ENCODE data around the gene CREB1.
"Not testable (repeated sequence)": the region's sequence is repeated elsewhere in the genome, so short reads cannot be mapped to it uniquely, and the experiment has no call there.

CREB1 gene

DNA sequence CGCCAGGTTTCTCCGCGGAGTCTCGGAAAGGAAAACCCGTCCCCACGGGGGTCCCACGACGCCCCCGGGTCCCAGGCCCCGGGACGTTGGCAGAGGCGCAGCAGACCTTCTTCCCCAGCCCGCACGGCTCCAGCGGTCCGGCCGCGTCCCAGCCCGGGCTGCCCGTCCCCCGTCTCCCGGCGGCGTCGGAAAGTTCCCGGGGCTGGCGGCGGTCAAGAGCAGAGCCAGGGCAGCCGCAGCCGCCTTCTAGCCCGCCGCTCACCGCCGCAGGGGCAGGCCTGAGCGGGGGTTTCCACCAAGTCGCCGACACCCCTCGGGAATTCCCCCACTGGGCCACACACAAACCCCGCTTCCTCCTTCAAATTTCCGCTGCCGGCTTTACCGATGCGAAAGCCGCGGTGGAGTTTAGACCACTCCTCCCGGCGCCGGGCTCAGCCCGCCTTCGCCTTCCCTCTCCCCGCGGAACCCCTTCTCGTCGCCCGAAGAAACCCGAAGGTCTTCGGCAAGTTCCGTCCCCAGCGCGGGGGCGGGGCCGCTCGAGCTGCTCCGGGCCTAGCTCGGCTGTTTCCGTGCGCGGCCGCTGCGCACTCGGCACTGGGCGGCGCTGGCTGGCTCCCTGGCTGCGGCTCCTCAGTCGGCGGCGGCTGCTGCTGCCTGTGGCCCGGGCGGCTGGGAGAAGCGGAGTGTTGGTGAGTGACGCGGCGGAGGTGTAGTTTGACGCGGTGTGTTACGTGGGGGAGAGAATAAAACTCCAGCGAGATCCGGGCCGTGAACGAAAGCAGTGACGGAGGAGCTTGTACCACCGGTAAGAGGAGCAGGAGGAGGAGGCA, at the start of gene CREB1:
Gene CREB1 (plus strand): TSS at position 633 of the 830 bp plus-strand sequence. CDS start 25,674 bp downstream, outside the sequence.
- peak; percentile 98 for DNase-seq

DNA sequence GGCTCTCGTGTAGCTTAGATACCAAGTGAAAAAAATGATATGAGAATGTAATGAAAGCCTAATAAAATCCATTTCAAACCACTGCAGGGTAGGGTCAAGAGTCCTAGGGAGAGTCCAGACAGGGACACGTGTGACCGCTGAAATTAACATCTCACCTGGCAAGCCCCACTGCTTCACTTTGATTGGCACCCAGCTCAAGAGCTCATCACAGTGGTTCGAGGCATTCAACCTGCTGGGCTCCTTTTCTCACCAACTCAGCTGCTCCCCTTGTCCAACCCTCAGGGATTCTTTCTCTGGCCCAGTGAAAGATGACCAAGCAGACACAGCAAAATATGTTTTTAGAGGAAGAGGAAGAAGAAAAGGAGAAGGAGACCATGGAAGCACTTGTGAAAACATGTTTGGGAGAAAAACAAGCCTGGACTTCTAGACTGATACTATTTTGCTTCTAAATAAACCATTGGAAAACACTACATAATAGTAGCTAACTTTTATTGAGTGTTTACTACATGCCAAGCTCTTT, 49.2 kb upstream of the CREB1 start:
- DNase-seq = no peak

DNA sequence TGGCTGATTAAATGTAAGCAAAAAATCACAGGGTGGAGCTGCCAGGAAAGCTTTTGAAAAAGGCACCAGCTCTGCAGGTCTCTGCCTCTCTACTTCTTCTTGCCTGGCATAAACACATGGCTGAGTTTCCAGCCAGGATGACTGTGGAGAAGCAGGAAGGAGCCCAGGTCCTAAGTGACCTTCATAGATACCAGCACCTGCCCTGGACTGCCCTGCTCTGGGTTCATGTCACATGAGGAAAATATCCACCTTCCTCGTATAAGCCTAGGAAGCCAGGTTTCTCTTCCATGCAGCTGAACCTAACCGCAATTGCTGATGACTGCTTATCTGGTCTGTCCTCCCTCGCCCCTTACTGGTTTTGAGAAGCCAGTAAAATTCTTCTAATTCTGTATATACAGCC, 47.8 kb upstream of the CREB1 start:
- no peak for DNase-seq

DNA sequence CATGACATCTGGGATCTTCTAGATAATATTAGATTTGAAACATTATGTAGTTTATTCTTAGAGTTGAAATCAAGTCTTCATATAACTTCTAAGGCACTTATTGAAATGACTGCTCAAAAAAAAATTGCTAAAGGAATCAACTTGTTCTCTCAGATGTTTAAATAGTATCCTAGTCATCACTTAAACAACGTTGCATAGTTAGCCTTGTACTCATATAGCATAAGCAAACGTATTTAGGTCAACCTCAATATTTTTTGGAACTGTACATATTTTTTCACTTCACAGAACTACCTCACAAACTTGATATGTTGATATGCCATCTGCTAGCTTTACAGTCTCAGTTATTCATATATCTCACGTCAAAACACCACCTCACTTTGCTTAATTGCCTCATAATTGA, 47.1 kb upstream of the CREB1 start:
- DNase-seq = no peak

DNA sequence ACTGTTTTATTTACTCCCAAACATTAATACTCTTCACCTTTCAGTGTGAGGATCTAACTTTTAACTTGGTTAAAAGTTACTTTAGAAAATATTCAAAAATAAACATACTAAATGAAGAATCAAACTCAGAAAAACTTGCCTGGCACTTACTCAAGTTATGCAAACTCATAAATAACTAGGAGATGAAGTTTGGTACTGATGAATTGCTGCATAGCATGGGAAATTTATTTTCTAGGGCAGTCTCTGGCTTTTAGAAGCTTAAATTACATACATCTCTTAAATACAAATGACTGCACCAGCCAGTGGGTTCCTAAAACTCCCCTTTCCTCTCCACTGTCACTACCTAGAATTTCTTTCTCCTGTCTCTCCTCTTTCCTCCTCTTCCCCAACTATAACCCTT, 46.7 kb upstream of the CREB1 start:
- DNase-seq = no peak

DNA sequence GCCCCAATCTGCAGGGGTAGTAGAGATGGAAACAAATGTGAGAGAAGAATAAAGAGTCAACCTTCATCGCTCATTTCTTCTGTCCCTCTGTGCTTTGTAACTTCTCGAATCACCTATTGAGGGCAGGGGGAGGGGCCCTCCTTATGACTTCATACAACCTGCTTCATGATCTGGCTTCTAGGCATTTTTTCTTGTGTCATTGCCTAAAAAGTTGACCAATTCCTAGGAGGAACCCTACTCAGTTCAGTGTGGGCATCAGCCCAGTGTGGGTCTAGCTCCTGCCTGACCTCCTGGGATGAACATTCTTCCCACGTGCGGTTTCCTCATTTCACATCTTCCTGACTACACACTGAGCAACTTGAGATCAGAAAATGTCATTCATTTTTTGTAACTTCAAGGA, 46.3 kb upstream of the CREB1 start:
- no peak for DNase-seq

DNA sequence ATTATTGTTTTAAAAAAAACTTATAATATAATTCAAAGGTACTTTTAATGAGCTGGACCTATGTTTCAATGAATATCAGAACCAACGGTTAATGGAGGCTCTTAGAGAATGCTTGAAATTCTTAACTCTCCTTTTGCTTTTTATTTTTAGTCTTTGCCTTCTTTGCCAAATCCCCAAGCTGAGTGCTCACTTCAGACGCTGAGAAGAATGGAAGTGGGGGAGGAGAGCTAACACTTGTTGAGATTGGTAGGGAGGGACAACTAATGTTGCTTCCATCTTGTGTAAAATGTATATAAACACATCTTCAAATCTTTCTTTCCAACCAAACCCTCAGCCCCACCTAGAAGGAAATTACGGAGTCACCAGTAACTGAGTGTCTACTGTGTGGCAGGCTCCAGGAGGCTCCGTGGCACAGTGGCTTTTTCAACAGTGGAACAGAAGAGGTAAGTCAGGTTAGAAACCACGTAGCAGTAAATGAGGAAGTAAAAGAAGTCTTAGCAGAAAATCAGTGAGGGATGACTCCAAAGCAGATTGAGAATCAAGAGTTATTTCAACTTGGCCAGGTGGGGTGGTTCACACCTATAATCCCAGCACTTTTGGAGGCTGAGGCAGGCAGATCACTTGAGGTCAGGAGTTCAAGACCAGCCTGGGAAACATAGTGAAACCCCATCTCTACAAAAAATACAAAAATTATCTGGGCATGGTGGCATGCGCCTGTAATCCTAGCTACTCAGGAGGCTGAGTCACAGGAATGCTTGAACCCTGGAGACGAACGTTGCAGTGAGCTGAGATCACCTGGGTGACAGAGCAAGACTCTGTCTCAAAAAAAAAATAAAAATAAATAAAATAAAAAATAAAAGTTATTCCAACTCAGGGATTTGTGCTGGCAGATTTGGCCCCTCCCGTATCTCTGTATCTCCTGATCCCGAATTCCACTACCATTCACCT, 45.0 kb upstream of the CREB1 start:
- no peak for DNase-seq

DNA sequence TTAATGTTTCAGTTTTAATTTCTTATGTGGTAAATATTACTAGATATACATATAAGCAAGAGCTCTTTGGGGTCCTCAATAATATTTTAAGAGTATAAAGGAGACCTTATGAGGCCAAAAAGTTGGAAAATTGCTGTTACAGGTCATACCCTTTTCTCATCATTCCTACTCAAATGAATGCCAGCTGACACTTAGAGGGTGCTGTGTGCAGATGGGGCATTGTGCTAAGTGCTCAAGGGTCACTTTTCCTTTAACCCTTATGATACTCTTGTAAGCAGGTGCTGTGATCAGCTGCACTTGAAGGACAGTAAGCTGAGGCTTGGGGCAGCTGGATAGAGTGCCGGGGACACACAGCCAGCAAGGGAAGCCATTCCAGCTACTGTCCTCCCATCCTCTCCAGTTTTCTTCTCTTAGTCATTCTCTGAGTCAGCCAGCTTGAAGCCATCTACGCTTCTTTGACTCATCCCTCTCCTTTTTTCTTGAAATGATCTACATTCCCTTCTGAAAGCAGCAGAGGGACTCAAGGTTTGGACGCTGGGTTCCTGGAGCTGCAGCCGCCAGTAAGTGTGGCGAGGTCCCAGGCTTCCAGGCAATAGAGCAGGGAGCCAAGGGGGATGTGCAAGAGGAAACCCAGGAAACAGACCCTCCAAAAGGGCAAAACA, 42.0 kb upstream of the CREB1 start:
- no peak for DNase-seq

DNA sequence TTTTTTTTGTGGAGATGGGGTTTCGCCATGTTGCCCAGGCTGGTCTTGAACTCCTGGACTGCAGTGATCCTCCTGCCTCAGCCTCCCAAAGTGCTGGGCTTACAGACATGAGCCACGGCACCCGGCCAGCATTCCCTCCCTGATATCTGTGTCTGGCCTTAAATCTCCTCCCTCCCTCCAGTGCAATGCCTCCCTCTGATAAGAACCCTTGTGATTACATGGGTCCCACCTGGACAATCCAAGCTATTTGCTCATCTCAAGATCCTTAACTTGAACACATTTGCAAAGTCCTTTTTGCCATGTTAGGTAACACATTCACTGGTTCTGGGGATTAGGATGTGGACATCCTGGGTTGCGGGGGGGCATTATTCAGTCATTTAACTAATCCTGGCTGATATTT, 40.5 kb upstream of the CREB1 start:
- DNase-seq = no peak

DNA sequence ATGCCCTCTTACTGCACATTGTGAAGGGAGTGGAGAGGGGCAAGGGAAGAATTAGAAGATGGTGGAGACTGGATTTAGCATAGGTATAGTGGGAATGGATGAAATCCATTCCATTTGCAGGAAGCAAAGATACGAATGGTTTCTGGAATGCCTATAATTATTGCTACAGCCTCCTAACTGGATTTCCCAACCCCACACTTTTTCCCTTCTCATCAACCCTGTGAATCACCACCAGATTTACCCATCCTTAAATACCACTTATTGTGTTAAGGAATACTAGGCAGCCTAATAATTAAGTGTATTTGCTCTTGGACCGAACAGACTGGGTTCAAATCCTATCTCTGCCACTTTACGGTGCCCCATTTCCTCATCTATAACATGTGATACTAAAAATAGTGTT, 39.3 kb upstream of the CREB1 start:
- DNase-seq = no peak

DNA sequence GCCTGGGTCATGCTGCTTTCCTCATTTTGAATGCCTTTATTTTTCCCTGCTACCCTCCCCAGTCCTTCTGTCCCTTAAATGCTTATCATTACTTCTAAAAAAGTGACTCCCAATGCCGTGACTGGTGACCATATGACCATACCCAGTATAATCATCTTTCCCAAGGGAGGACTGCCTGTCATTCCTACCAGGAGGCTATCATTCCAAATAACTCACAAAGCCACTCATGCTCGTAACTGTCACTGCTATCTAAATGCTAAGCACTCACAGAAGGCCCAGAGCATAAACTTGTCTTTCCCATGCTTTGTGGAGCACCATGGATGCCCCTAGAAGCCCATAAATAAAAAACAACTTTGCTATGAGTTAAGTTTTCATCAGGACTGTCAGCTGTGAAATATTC, 38.7 kb upstream of the CREB1 start:
- DNase-seq = no peak

DNA sequence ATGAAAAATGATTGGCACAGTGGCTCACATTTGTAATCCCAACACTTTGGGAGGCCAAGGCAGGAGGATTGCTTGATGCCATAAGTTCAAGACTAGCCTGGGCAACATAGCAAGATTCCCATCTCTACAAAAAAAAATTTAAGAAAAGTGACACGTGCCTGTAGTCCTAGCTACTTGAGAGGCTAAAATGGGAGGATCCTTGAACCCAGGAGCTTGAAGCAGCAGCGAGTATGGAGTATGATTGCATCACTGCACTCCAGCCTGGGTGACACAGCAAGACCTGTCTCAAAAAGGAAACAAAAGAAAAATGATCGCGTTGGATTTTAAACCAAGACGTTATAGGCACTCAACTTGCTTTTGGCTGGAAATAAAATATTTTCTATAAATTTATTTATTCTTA, 37.8 kb upstream of the CREB1 start:
- no peak for DNase-seq

DNA sequence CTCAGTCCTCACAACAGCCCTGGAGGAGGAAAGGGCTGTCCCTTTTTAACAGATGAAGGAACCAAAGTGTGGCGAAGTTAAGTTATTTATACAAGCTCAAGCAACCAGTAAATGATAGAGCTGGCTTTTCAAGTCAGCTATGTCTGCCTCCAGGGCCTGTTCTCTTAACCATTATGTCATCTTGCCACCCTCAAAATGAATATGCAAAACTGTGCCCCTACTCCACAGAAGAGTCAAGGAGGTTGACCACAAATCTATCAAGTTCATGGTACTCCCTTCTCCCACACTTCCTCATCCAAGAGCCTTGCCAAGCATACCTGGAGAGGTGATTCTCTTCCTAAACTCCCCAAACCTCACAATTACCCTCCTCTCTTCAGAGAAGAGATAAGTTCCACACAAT, 37.3 kb upstream of the CREB1 start:
- no peak for DNase-seq

DNA sequence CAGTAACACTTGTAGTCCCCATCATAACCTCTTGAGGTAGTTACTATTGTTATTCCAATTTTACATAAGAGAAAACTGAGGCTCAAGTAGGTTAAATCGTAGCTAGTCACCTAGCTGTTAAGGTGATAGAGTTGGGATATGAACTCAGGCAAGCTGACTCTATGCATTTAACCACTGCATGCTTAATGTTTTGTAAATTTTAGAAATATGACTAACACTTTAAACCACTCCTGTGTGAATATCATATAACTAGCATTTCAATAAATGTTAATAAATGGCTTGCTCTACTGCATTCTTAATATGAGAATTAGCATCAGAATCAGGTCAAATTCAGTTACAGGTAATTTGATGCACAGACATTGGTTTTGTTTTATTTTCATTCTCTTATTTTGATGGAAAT, 35.6 kb upstream of the CREB1 start:
- no peak for DNase-seq

DNA sequence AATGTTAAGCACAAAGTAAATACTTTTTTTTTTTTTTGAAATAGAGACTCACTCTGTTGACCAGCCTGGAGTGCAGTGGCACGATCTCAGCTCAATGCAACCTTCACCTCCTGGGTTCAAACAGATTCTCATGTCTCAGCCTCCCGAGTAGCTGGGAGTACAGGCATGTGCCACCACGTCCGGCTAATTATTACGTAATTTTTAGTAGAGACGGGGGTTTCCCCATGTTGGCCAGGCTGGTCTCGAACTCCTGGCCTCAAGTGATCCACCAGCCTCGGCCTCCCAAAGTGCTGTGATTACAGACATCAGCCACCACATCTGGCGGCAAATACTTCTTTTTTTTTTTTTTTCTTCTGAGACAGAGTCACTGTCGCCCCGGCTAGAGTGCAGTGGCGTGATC, 32.8 kb upstream of the CREB1 start:
- not testable (repeated sequence) for DNase-seq

DNA sequence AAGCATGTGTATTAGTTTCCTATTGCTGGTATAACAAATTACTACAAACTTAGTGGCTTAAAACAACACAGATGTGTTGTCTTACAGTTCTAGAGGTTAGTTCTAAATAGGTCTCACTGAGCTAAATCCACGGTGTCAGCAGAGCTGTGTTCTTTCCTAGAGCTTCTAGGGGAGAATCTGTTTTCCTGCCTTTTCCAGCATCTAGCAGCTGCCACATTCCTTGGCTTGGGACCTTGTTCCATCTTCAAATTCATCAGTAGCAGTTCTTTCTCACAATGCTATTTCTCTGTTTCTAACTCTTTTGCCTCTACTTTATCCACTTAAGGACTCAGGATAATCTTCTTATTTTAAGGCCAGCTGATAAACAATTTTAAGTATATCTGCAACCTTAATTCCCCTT, 32.2 kb upstream of the CREB1 start:
- no peak for DNase-seq

DNA sequence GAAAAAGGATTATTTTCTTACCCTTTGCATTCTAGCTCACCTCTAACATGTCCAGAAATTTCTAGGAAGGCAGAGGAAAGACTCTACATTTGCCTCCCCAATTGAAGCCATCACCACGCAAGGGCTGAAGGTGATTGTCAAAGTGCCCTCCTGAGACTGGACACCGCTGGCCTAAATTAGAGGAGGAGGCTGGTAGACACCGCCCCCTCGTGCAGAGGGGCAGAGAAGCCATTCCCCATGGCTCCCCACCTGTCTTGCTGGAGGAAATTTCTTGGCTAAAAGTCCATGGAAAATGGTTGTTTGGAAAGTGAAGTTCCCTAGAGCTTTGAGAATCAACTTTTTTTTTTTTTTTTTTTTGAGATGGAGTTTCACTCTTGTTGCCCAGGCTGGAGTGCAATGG, 31.3 kb upstream of the CREB1 start:
- DNase-seq = no peak

DNA sequence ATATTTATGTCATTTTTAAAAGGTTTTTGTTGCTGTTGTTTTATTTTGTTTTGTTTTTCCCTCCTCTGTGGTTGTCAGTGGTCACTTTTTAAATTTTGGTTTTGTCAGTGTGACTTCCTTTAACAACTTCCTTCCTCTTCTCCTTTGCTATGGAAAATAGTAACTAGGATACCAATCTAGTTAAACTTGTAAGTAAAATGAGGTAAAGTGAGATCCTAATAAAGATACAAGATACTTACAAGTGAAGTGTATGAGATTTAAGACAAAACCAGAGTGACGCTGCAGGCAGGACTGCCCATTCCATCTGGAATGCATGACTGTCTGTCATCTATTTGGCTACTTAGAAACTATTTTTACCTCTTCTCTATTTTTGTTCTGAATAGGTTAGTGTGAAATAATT, 30.6 kb upstream of the CREB1 start:
- DNase-seq = no peak

DNA sequence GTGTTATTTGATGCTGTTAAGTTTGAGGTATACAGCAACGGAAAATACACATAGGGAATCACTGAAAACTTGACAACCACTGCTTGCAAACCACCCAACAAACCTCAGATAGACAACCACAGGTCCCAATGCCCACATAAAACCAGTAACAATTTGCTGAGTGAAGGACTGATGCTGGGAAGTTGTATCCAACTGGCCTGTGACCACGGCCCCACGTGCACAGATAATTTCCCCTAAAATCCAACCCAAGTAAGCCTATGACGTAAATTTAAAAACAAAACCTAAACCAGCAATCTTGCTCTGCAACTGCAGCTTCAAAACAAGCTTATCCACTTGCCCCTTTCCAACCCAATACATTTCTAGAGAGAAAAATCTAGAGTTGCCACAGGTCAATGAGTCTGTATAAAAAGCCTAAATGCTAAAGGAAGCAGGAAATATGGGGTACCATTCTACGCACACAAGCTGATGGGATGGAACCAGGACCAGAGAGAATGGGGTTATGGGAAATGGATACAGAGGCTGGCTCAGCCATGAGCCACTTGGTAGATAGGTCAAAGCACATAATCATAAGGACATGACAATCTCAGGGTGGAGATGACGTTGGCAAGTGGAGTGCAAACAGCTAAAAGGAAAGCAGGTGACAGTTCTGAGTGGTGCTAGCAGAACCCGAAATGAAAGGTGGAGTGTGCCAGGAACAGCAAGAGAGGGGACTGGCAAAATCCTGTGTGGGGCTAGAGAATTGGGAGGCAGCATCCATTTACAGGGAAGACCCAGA, 27.8 kb upstream of the CREB1 start:
- no peak for DNase-seq

DNA sequence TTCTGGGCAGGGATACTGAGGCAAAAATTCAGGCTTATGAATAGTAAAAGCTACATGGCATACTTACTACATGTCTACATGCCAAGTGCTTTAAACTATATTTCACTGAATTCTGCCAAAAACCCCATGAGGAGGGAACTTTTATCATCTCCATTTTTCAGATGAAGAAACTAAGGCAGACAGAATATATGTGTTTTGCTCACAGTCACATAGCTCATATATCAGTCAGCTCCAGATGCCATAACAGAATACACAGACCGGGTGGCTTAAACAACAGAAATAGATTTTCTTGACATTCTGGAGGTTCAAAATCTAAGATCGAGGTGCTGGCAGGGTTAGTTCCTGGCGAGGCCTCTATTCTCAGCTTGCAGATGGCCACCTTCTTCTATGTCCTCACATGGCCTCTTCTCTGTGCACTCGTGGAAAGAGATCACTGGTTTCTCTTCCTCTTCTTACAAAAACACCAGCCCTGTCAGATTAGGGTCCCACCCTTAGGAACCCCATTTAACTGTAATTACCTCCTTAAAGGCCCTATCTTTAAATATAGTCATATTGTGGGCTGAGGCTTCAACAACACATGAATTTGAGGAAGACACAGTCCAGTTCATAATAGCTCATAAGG, 27.1 kb upstream of the CREB1 start:
- DNase-seq = no peak

DNA sequence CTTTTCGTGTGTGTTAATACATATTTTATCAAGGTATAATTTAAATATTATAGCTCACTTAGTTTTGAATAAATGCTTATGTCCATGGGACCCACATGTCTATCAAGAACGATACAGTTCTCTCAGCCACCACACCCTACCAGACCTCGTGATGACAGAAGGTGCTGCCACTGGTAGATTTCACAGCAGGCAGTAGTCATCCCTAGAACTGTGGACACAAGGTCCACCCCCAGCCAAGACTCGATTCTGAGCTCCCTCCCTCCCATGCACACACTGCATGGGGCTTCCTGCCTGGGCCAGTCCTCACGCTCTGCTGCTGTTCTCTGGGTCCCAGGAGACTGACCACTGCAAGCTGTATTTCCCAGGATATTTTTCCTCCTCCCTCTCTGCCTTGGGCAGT, 26.5 kb upstream of the CREB1 start:
- no peak for DNase-seq
